GM18517 (cell line): ENCODE data around the gene KRTAP10-9.
"Not testable (repeated sequence)": the region's sequence is repeated elsewhere in the genome, so short reads cannot be mapped to it uniquely, and the experiment has no call there.

ENCODE experiments used
- ATAC-seq: cut with Tn5 transposase; IDR thresholded peaks from one replicate; pipeline ENCODE4 v1.9.1; 2021; ENCODE audit warnings: mild to moderate bottlenecking, moderate library complexity; ENCODE audit not compliant: unreplicated experiment

The KRTAP10-9 gene

DNA sequence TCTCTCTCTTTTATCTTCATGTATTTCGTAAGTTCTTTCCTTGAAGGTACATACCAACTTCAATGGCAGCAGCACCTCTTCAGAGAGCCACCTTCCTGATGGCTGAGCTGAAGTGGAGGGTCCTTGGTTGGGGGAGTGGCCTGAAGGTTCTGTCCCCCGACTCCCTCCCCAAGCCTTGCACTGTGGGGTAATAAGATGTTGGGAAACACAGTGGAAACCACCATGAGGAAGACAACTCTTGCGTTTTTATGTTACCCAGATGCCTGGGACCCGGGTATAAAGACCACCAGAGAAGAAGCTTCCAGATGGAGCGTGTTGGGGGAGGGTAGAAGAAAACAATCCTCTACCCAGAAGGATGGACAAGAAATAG, 31.6 kb downstream of the KRTAP10-9 start:
- ATAC-seq = no peak

DNA sequence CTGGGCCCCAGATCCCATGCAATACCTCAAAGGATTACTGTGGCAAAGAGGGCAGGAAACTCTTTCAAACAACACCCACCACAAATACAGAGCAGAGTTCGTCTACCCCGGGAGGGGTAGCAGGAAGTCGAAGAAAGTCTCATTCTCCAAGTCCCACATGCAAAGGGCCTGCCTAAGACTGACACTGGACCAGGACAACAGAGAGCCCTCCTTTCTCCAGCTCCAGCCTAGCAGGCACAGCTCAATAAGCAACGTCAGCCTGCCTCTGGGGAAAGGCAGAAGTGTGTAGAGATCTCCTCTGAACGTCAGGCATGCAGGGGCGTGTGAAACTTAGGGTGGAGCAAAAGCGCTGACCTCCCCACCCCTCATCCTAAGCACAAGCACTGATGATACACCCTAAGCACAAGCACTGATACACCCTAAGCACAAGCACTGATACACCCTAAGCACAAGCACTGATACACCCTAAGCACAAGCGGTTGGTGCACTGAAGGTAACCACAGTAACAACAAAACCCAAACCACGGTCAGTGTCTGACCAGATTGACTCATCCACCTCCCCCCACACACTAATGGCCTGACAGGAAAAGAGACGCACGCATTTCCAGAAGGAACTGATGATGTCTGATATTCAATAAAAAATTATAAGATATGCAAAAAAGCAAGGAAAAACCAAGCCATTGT, 32.2 kb downstream of the KRTAP10-9 start:
- no peak for ATAC-seq

DNA sequence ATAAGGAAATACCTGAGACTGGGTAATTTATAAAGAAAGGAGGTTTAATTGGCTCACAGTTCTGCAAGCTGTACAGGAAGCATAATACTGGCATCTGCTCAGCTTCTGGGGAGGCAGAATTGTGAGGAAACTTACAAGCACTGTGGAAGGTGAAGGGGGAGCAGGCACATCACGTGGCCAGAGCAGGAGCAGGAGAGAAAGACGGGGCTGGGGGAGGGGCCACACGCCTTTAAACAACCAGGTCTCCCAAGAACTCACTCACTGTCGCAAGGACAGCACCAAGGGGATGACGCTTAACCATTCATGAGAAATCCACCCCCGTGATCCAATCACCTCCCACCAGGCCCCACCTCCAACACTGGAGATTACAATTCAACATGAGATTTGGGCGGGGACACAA, 34.7 kb downstream of the KRTAP10-9 start:
- ATAC-seq = not testable (repeated sequence)

DNA sequence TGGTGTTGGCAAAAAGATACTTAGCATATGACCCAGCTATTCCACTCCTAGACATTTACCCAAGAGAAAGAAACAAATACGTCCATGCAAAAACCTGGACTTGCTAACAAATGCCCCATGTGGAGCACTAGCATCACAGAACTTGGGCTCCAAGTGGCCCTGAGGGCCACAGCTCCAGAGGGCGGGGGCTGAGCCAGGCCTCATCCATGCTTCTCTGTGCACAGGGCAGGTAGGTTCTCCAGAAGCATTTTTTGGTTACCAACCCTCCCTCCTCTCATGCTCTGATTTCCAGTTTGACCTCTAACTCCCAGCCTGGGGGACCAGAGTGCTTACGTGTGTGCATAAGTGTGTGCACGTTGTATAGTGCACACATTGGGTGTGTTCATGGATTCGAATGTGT, 37.8 kb downstream of the KRTAP10-9 start:
- no peak for ATAC-seq

DNA sequence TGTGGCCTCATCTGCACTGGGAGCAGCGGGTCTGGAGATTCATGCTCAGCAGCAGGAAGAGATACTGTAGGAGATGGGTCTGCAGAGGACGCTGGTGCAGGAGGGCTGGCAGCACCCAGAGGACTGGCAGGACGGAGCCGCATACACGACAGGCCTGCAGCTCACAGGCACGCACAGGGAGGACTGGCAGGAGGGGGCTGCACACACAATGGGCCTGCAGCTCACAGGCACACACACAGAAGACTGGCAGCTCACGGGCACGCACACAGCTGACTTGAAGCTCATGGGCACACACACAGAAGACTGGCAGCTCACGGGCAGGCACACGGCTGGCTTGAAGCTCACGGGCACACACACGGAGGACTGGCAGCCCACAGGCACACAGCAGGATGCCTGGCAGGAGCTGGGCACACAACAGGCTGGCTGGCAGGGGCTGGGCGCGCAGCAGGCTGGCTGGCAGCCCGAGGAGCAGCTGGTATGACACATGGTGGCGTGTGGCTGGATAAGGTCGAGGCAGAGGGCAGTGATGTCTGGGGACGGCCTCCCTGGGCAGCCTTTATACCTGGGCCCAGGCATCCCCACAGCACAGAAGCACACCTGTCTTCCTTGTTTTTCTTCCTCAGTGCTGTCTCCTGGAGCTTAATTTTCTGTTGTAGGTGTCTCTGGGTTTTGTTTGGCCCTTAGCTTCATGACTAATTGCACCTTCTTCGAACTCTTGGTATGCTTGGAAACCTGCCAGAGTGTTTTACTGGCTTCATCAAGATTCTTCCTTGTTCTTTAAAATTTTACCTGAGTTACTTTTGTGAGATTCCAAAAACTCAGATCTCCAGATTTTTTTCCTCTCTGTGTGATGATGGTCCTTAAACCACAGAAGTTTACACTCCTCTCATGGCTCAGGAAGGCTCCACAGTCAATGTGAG, 39.8 kb downstream of the KRTAP10-9 start, which contains the start of gene KRTAP12-2:
Gene KRTAP12-2 (minus strand): TSS at position 527 of the 920 bp plus-strand sequence. CDS start 41 bp downstream, at position 486.
- ATAC-seq = no peak

DNA sequence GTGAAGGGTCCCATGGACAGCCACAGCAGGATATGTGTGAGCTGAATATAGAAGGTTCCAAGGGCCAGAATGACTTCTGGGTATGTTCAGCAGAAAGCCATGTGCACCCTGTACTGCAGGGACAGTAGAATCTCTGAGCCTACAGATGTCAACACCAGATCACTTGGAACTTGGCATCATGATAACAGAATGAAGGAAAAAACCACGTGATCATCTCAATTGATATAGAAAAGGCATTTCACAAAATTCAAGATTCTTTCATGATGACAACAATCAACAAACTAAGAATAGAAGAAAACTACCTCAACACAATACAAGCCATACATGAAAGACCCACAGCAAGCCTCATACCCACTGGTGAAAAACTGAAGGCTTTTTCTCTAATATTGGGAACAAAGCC, 40.7 kb downstream of the KRTAP10-9 start:
- no peak for ATAC-seq

DNA sequence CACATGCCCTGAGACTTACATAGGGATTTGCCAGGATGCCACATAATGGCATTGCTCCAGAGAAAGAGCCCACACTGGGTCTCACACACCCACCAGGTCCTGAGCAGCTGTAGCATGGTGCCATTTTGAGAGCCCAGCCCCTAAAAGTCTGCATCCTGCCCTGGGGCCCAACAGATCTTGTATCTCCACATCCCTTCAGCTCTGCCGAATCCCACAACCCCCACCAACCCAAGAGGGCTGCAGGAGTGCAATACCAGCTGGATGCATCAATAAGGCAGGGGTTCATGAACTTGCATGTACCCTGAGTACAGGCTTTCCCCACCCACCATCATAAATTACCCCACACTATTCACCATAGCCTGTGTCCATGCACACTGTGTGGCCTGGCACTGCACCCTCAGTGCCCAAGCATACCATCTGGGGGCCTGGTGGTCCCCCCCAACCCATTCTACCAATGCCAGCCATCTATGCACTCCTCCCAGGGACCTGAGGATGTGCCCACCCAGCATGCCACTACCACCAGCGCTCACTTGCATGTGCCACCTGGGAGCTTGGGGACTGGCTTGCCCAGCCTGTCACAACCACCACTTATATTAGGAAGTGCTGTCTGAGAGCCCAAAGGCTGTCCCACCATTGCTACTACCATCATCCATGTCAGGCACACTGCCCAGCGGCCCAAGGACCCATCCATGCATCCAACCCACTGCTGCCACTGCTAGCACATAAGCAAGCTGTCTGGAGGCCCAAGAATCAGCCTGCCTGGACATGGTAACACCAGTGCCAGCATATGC, 43.9 kb downstream of the KRTAP10-9 start:
- ATAC-seq = no peak

DNA sequence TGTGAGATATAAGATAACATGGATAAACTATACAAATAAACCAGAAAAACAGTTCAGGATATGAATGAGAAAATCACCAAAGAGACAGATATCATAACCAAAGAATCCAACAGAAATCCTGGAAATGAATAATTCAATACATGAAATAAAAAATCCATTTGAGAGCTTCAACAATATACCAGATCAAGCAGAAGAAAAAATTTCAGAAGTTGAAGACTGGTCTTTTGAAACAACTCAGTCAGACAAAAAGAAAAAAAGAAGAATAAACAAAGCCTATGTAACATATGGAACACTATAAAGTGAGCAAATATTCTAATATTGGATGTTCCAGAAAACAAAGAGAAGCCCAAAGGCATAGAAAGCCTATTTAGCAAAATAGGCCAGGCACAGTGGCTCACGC, 45.0 kb downstream of the KRTAP10-9 start:
- ATAC-seq = no peak

DNA sequence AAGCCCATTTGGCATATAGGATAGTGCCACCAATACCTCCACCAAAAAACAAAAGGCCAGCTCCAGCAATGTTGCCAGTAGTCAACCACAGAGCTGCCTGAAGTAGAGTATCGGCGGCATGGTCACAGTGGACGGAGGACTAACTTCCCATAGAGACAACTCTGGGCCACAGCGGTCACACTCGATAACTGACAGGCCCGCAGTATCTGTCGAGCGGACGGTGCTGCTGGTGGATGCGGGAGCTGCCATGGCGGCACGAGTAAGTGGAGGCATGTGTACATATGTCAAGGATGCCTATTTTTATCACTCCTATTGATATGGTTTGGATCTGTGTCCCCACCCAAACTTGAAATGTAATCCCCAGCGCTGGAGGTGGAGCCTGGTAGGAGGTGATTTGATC, 51.0 kb downstream of the KRTAP10-9 start:
- no peak for ATAC-seq
